HT-29 (cell line): Measurements from ENCODE around the gene FGFR2. TPM values are rescaled to one million over a fixed set of nuclear protein-coding genes. Genes with fewer than 3 reads are reported as not detected.

ENCODE experiments used
- DNase-seq: peaks from one replicate; pipeline ENCODE4 v3.0.0-alpha.2; 2015; ENCODE audit warnings: low spot score
- total RNA-seq: library from RNA; depleted of rRNA; stranded (reverse); fragments of >200 nt; shearing (Covaris generic); gene quantifications from 2 replicates; pipeline ENCODE4 v1.2.3, GENCODE V29; 2014

Gene FGFR2
- total RNA-seq, 1 experiment from 2014 or later: 31.9 TPM

- DNase-seq: no peak
Measured at GRCh38 chr10:121610798-121611323, 12.6 kb upstream of the FGFR2 start.

- no peak for DNase-seq
Measured at GRCh38 chr10:121609426-121610380, 11.5 kb upstream of the FGFR2 start.

GRCh38 chr10:121608469-121609190 lies 10.4 kb upstream of the FGFR2 start:
- DNase-seq: peak; percentile 77

DNA sequence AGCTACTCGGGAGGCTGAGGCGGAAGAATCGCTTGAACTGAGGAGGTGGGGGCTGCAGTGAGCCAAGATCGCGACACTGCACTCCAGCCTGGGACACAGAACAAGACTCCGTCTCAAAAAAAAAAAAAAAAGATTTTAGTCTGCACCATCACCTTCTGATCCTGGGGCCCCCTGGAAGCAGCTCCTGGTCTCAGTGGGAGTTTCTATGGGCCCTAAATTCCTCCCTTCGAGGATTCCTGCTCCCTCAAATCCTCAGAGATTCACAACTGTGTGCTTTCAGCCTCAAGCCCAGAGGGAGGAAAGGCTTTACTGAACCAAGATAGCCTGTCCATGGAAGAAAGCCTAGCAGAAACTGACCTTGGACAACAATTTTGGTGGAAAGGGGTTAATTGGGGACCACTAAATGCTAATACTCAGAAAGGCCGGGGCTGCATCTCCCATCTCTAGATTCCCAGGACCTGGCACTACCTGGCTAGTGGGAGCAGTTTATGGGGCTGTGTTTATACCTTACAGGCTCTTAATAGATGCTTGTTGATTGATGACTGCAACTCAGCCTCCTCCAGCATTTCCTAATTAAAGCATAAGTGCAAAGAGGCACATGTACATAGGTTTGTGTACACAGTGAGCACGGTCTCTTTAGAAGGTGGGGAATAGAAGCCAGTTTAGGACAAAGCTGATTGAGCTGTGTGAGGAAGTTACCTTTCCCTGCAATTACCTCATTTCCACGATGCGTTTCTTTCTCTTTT lies 9.2 kb upstream of the FGFR2 start:
- DNase-seq: no peak

DNA sequence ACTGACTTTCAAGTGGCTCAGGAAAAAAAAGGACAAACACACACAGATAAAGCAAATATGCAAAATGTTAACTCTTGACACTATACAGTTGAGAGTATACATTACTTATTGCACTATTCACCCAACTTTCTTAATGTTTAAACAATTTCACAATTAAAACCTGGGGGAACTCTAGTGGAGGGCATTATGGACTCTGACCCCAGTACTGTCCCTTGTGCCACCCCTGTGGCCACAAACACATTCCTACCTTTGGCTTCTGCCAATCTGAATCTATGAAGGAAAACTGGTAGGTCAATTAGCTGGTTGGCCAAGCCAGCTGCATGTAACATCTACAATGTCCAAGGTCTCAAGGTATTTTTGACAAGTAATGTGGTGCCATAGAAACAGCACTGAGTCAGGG lies 7.5 kb upstream of the FGFR2 start:
- no peak for DNase-seq

DNA sequence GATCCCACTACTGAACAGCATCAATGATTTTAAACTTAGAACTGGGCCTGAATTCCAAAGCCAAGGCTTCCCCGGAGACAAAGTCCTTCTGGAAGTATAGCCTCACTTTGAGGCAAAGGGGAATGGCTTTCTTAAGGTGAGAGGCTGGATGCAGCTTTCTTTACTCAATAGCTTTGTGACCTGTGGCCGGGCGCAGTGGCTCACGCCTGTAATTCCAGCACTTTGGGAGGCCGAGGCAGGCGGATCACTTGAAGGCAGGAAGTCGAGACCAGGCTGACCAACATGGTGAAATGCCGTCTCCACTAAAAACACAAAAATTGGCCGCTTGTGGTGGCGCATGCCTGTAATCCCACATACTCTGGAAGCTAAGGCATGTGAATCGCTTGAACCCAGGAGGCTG lies 3.2 kb upstream of the FGFR2 start:
- DNase-seq: no peak

DNA sequence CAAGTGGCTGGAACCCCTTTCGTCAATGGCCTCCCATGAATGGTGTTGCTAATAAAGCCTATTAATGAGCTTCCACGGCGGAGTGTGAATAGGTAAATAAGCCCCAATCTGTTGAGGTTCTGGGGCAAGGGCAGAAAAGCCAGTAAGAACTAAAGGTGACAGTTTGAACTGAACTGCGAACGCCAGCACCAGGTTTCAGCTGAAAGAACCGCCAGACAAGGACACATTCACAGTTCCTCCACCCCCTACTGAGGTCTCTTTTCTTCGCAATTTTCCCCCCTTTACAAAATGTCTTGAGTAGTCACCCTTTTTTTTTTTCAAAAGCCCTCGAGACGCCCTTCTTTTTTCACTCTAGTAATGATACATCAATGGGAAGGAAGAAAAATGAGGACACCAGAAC lies 2.4 kb upstream of the FGFR2 start:
- DNase-seq: no peak

DNA sequence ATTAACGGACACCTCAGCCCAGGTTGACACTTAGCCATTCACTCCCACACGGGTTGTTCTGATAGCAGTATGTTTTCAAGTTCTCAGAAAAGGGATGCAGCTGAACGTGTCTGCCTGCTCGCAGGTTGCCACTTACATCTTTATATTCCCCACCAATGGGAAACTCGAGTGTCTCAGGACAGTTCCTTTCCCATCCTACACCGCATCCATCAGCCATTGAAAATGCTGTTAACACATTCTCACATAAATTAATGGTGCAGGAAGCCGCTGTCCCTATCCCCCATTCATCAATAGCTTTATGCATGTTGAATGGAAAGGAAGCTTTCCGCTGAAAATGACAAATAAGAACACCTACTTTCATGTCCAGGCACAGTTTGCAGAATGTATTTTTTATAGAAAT lies 1.7 kb upstream of the FGFR2 start:
- DNase-seq: no peak

- peak; percentile 42 for DNase-seq
Measured at GRCh38 chr10:121597504-121598262, 561 bp downstream of the FGFR2 start.

- DNase-seq: peak; percentile 74
Measured at GRCh38 chr10:121596689-121597503, 1.3 kb downstream of the FGFR2 start.

- no peak for DNase-seq
Measured at GRCh38 chr10:121595806-121596688, 2.2 kb downstream of the FGFR2 start.

DNA sequence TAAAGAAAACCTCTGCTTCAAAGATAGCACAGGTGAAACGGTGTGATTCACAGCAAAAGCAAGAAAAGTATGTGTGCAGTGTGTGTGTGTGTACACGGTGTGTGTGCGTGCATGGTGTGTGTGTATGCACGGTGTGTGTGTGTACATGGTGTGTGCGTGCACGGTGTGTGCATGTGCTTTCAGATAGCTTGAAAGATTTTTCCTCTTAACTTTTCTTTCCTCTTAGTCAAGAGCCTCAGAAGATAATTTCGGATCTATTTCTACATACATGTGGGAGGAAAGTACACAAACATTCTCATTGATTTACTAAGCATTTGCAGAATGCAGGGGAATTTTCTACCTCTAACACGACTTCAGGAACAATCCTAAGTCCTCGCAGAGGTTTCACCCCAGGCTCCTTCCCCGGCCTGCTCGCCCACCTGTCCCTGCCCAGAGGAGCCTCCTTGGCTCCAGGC lies 2.9 kb downstream of the FGFR2 start:
- DNase-seq: no peak

GRCh38 chr10:121594623-121595350 lies 3.5 kb downstream of the FGFR2 start:
- no peak for DNase-seq

DNA sequence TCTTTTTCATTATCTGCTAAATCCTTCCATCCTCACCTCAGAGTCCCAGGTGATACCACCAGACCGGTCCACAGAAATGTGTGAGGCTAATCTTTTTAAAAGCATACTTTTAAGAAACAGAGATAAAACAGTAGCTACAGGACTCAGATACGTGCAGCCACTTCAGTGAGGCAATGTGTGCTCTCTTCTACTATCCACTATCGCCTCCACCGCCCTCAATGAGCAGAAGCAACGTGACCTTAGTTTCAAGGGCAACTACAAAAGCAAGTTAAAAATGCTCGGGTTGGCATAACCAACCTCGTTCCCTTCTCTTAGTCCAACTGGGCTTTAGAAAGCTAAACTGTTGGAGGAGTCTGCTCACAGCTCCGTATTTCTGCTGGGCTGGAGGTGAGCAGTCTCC lies 4.2 kb downstream of the FGFR2 start:
- DNase-seq: no peak

DNA sequence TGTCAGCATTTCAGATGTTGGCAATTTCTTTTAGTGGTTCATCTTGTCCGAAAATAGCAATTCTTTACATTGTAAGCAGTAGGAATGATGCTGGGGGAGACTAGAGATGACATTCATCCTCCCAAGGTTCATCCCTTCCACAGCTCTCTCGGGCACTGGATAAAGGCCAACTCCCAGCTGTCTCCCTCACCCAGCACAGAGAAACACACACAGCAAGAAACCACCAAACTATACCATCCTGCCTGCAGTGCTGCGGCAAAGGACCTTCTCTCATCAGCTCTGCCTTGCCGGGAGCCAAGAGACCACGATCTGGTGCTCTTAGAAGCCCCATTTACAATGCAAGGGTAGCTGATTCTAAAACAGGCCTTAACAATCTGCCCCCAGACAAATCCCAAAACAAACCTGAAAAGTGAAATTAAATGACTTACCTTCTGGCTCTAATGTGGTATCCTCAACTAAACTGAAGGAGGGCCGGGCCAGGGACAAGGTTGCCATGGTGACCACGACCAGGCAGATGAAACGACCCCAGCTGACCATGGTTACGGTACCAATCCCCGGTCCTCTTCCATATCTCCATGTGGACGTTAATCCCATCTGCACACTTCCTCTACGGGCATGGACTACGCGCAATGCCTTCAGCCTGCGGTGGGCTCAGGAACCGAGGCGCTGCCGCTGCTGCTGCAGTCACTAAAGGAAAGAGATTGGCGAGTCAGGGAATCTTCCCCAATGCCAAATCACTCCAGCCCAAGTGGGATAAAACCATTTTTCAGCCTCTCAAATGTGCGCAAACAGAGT lies 4.8 kb downstream of the FGFR2 start:
- no peak for DNase-seq

- DNase-seq: no peak
Measured at GRCh38 chr10:121592155-121592890, 5.9 kb downstream of the FGFR2 start.

DNA sequence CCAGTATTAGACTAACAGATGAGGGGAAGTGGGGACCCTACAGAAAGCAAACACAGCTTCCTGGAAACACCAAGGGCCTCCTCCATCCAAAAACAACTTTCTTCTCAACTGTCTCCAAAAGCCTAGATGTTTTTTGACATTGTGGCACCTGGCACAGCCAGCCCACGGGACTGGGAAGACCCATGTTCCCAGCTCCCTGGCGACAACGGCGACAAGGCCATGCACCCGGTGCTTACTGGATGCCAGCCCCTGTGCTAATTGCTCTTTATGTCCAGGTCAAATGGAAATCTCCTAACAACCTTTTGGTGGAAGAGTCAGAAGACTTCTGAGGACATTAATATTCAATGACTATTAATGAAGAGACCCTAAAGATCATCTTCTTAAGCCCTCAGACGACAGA lies 7.1 kb downstream of the FGFR2 start:
- no peak for DNase-seq
